Measurements from ENCODE around the gene ICE1. TPM values are rescaled to one million over a fixed set of nuclear protein-coding genes. Genes with fewer than 3 reads are reported as not detected.
A peak's percentile ranks its signal among the peaks of the same experiment; 100 is the strongest.

The ICE1 gene
- total RNA-seq, 1 experiment from 2014 or later, result 48.9 TPM

GRCh38 chr5:5522336-5522735, 99.9 kb downstream of the ICE1 start (continued):
- TF ChIP-seq ZNF512 (CRISPR knock-in tag; IDR thresholded peaks at IDR 0.05; ENCODE audit: borderline replicate concordance) (no peak), ERG (CRISPR knock-in tag; IDR thresholded peaks at IDR 0.05) (no peak), ELF4 (CRISPR knock-in tag; IDR thresholded peaks at IDR 0.05; ENCODE audit: low read depth) (no peak), TCF7 (CRISPR knock-in tag; IDR thresholded peaks at IDR 0.05; ENCODE audit: low read depth) (no peak), FOXP4 (CRISPR knock-in tag; IDR thresholded peaks at IDR 0.05) (no peak), ZBTB43 (CRISPR knock-in tag; IDR thresholded peaks at IDR 0.05) (no peak), GABPB1 (CRISPR knock-in tag; IDR thresholded peaks at IDR 0.05) (no peak), USF2 (CRISPR knock-in tag; IDR thresholded peaks at IDR 0.05) (no peak), AFF4 (CRISPR knock-in tag; IDR thresholded peaks at IDR 0.05; ENCODE audit: borderline replicate concordance) (no peak), ZNF138 (CRISPR knock-in tag; conservative IDR thresholded peaks at IDR 0.05) (no peak), KAT7 (CRISPR knock-in tag; IDR thresholded peaks at IDR 0.05; ENCODE audit: borderline replicate concordance) (no peak), GRHL2 (CRISPR knock-in tag; IDR thresholded peaks at IDR 0.05; ENCODE audit: insufficient replicate concordance, severe bottlenecking) (no peak), ATF1 (CRISPR knock-in tag; IDR thresholded peaks at IDR 0.05) (no peak), ATF3 (CRISPR knock-in tag; conservative IDR thresholded peaks at IDR 0.05) (no peak)

GRCh38 chr5:5523066-5523505, 100.6 kb downstream of the ICE1 start:
- DNase-seq (ENCODE audit: low spot score) (no peak), ATAC-seq (no peak)
- ChIA-PET CTCF (no interaction called here), POLR2A (no interaction called here)
- H3K4me3 Mint-ChIP-seq, result no peak overlapping the region
- peaks cover 49% of the 10 kb centered on the region for H3K4me1 Mint-ChIP-seq
- H3K27ac Mint-ChIP-seq, result peak overlapping the region; percentile 88
- no peaks in the 10 kb centered on the region for H3K27me3 Mint-ChIP-seq (ENCODE audit: low read depth)
- H3K36me3 Mint-ChIP-seq, result peaks cover 29% of the 10 kb centered on the region
- H3K9me3 Mint-ChIP-seq, result peaks cover 41% of the 10 kb centered on the region
- TF ChIP-seq ESRRA (CRISPR knock-in tag; IDR thresholded peaks at IDR 0.05; ENCODE audit: borderline replicate concordance) (no peak), ZNF138 (CRISPR knock-in tag; conservative IDR thresholded peaks at IDR 0.05) (no peak), CREB1 (CRISPR knock-in tag; IDR thresholded peaks at IDR 0.05) (no peak), ERG (CRISPR knock-in tag; IDR thresholded peaks at IDR 0.05) (0 out of 2 replicates have a peak, but pooled peaks have one; percentile 19), STAT6 (CRISPR knock-in tag; conservative IDR thresholded peaks at IDR 0.05; ENCODE audit: low read depth) (no peak)

Measured in WTC11 (cell line).